Peyer's patch (tissue), 4 donors: ENCODE measurements around the gene SYT9.

Experiments used
- CTCF ChIP-seq, 6 experiments: fragments of 450-650 bp in 4 of 6; fragments of 200-600 bp in 2 of 6; sonication (generic) in 1 of 6; IDR thresholded peaks; one replicate each; pipeline ENCODE4 v1.5.1; 2017 to 2019; ENCODE audit warnings: antibody characterized with exemption in 6 of 6, mild to moderate bottlenecking in 3 of 6, moderate library complexity in 1 of 6
- POLR2A ChIP-seq, 2 donors: fragments of 450-650 bp; IDR thresholded peaks; one replicate each; pipeline ENCODE4 v1.5.1; 2017; ENCODE audit warnings: antibody characterized with exemption in 2 of 2, mild to moderate bottlenecking in 2 of 2, moderate library complexity in 2 of 2

- TF ChIP-seq POLR2A (IDR thresholded peaks at IDR 0.05) (no peak), CTCF (IDR thresholded peaks at IDR 0.05) (no peak)
Observed at GRCh38 chr11:7306900-7307299, 55.2 kb downstream of the SYT9 start.
